Measurements from ENCODE around the gene ADCY3. TPM values are rescaled to one million over a fixed set of nuclear protein-coding genes. Genes with fewer than 3 reads are reported as not detected.

ADCY3 gene
- total and polyA plus RNA-seq, 5 donors from 2014 or later: 3.8 to 67.6 (median 11.2) TPM

DNA sequence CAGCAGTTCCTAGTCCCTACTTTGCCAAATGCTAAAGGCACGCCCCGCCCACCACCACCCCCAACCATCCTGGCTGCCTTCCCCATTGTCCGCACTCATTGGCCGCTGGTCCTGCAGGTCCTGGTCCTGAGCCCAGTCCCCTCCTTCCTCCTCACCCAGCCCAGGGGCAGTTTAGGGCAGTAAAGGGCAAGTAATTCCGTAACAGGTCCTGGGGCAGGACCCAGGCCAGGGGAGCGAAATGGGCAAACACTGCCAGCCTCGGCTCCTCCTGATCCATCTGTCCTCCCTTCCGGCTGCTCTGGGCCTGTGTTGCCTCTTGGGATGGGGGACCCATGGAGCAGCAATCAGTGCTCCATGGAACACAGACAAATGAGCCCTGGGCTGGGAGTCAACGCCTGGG, 6.1 kb downstream of the ADCY3 start:
- Mint-ChIP-seq H3K27me3 (no peaks in the 10 kb centered on the region), H3K4me1 (peaks cover 5 to 61% (median 28%) of the 10 kb centered on the region in 4 donors), H3K9me3 (peaks cover 0 to 2% (median 0%) of the 10 kb centered on the region in 7 donors), H3K27ac (peak overlapping the region in 1 of 3 donors; percentile 74), H3K36me3 (peaks cover 15% of the 10 kb centered on the region), H3K4me3 (no peak overlapping the region)
- H3K36me3 ChIP-seq (ENCODE audit: control insufficient read depth, insufficient read depth, low read length): no peaks in the 10 kb centered on the region
- no peaks in the 10 kb centered on the region for H3K9me3 ChIP-seq (ENCODE audit: control insufficient read depth in 2 of 2, low read length in 2 of 2)
- peaks cover 28% of the 10 kb centered on the region for H3K4me1 ChIP-seq (ENCODE audit: control insufficient read depth, insufficient read depth, low read length, poor library complexity, severe bottlenecking)
- no peak overlapping the region for H3K4me3 ChIP-seq (ENCODE audit: low read depth, low read length)
- no peak for ATAC-seq (ENCODE audit: low read depth in 2 of 2)
- H3K27me3 ChIP-seq (ENCODE audit: control insufficient read depth, insufficient read depth, low read length): no peaks in the 10 kb centered on the region
- DNase-seq: no peak
- H3K27ac ChIP-seq (ENCODE audit: insufficient read depth, low read length, poor library complexity, severe bottlenecking): no peak overlapping the region

DNA sequence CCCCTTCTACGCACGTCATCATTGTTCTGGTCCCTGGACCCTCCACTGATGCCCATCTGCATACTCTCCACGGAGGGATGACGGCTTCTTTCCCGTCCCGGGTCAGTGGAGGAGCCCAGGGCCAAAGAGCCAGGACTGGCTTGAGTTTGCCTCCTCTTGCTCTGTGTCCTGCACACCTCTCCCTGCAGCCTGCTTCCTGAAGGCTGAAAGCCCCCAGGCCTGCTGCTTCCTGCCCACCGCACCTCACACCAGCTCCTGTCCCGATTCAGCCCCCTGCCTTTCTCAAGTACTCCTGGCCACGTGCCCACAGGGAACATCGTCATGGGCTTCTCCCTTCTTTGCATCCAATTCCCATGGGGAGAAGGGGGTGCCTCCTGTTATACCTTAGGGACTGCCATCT, 7.1 kb downstream of the ADCY3 start:
- H3K36me3 ChIP-seq (ENCODE audit: control insufficient read depth, insufficient read depth, low read length): no peaks in the 10 kb centered on the region
- H3K9me3 ChIP-seq (ENCODE audit: control insufficient read depth in 2 of 2, low read length in 2 of 2): no peaks in the 10 kb centered on the region
- Mint-ChIP-seq H3K27ac (peak overlapping the region in 2 of 3 donors; percentile 43 to 86), H3K27me3 (no peaks in the 10 kb centered on the region), H3K4me1 (peaks cover 5 to 58% (median 25%) of the 10 kb centered on the region in 4 donors), H3K36me3 (peaks cover 19% of the 10 kb centered on the region), H3K9me3 (peaks cover 0 to 2% (median 0%) of the 10 kb centered on the region in 7 donors), H3K4me3 (peak overlapping the region in 2 of 4 donors; percentile 33 to 61)
- H3K4me3 ChIP-seq (ENCODE audit: low read depth, low read length): no peak overlapping the region
- ATAC-seq (ENCODE audit: low read depth in 2 of 2): no peak
- peaks cover 19% of the 10 kb centered on the region for H3K4me1 ChIP-seq (ENCODE audit: control insufficient read depth, insufficient read depth, low read length, poor library complexity, severe bottlenecking)
- H3K27me3 ChIP-seq (ENCODE audit: control insufficient read depth, insufficient read depth, low read length): no peaks in the 10 kb centered on the region
- no peak overlapping the region for H3K27ac ChIP-seq (ENCODE audit: insufficient read depth, low read length, poor library complexity, severe bottlenecking)
- DNase-seq: no peak

DNA sequence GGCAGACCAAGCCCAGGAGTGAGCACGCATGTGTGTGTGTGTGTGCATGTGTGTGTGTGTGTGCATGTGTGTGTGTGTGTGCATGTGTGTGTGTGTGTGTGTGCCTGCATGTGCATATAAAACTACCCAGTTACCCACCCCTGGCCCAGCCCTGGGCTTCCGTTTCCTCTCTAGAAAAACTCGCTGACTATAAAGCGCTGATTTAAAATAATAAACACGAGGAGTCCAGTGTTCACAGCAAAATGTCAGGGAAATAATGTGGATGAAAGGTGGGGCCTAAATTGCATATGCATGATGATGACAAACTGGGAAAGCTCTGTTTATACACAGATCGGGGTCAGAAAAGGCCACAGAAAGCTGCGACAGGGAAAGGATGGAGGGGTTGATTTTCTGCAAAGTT, 7.5 kb downstream of the ADCY3 start:
- H3K9me3 Mint-ChIP-seq: peaks cover 0 to 2% (median 0%) of the 10 kb centered on the region in 7 donors
- H3K27ac ChIP-seq (ENCODE audit: insufficient read depth, low read length, poor library complexity, severe bottlenecking): no peak overlapping the region
- H3K36me3 ChIP-seq (ENCODE audit: control insufficient read depth, insufficient read depth, low read length): no peaks in the 10 kb centered on the region
- peaks cover 2 to 53% (median 21%) of the 10 kb centered on the region in 4 donors for H3K4me1 Mint-ChIP-seq
- H3K4me3 ChIP-seq (ENCODE audit: low read depth, low read length): no peak overlapping the region
- H3K4me3 Mint-ChIP-seq: peak overlapping the region in 1 of 4 donors; percentile 33
- peaks cover 19% of the 10 kb centered on the region for H3K36me3 Mint-ChIP-seq
- peaks cover 14% of the 10 kb centered on the region for H3K4me1 ChIP-seq (ENCODE audit: control insufficient read depth, insufficient read depth, low read length, poor library complexity, severe bottlenecking)
- no peaks in the 10 kb centered on the region for H3K27me3 ChIP-seq (ENCODE audit: control insufficient read depth, insufficient read depth, low read length)
- H3K27ac Mint-ChIP-seq: peak overlapping the region in 1 of 3 donors; percentile 43
- no peak for DNase-seq
- no peak for ATAC-seq (ENCODE audit: low read depth in 2 of 2)
- H3K9me3 ChIP-seq (ENCODE audit: control insufficient read depth in 2 of 2, low read length in 2 of 2): no peaks in the 10 kb centered on the region
- H3K27me3 Mint-ChIP-seq: no peaks in the 10 kb centered on the region

DNA sequence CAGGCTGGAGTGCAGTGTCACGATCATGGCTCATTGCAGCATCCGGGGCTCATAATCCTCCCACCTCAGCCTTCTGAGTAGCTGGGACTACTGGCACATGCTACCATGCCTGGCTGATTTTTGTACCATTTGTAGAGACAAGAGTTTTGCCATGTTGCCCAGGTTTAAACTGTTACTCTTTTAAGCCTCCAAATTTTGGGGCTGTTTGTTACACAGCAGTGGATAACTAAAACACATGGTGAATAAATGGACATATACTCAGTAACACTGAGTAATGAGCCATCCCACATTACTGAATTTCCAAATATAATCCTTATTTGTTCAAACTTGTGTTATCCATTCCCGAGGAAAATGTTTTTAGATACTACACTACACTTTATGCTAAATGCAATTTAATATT, 9.8 kb downstream of the ADCY3 start:
- H3K4me1 ChIP-seq (ENCODE audit: control insufficient read depth, insufficient read depth, low read length, poor library complexity, severe bottlenecking): no peaks in the 10 kb centered on the region
- H3K27me3 Mint-ChIP-seq: no peaks in the 10 kb centered on the region
- no peak overlapping the region for H3K4me3 Mint-ChIP-seq
- no peak overlapping the region for H3K4me3 ChIP-seq (ENCODE audit: low read depth, low read length)
- H3K4me1 Mint-ChIP-seq: peaks cover 0 to 41% (median 12%) of the 10 kb centered on the region in 4 donors
- no peaks in the 10 kb centered on the region for H3K27me3 ChIP-seq (ENCODE audit: control insufficient read depth, insufficient read depth, low read length)
- no peak for DNase-seq
- H3K27ac Mint-ChIP-seq: peak overlapping the region in 1 of 3 donors; percentile 18
- no peak for ATAC-seq (ENCODE audit: low read depth in 2 of 2)
- H3K36me3 ChIP-seq (ENCODE audit: control insufficient read depth, insufficient read depth, low read length): peaks cover 2% of the 10 kb centered on the region
- H3K36me3 Mint-ChIP-seq: peaks cover 19% of the 10 kb centered on the region
- H3K9me3 ChIP-seq (ENCODE audit: control insufficient read depth in 2 of 2, low read length in 2 of 2): no peaks in the 10 kb centered on the region
- H3K27ac ChIP-seq (ENCODE audit: insufficient read depth, low read length, poor library complexity, severe bottlenecking): no peak overlapping the region
- H3K9me3 Mint-ChIP-seq: peaks cover 0 to 2% (median 0%) of the 10 kb centered on the region in 7 donors

DNA sequence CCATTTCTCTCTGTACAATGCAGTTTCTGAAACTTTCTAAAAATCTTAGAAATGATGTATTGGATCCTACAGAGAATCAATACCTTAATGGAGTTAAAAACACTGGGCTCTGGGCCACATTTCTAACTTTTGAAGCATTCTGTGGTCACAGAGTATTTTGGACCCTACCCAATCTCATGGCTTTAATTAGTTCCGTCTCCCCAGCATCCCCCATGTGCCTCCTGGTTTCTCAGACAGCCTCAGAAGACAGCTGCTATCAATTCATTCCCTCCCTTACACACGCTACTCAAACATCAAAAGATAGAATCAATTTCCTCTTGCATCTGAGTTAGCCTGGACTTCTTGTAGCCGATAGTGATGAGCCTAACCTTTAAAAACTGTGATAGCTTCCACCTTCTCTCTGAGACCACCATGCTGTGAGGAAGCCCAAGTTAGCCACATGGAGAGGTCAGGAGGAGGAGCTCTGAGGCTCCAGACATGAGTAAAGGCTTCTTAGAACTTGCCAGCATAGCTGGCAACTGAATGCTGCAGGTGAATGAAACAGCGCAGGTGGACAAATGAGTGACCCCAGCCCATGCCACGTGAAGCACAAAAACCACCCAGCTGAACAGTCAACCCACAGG, 10.4 kb downstream of the ADCY3 start:
- no peak overlapping the region for H3K4me3 ChIP-seq (ENCODE audit: low read depth, low read length)
- no peaks in the 10 kb centered on the region for H3K9me3 ChIP-seq (ENCODE audit: control insufficient read depth in 2 of 2, low read length in 2 of 2)
- Mint-ChIP-seq H3K36me3 (peaks cover 23% of the 10 kb centered on the region), H3K4me3 (peak overlapping the region in 1 of 4 donors; percentile 27), H3K9me3 (peaks cover 0 to 2% (median 0%) of the 10 kb centered on the region in 7 donors), H3K27ac (peak overlapping the region in 1 of 3 donors; percentile 4), H3K27me3 (no peaks in the 10 kb centered on the region), H3K4me1 (peaks cover 0 to 35% (median 12%) of the 10 kb centered on the region in 4 donors)
- DNase-seq (no peak), ATAC-seq (ENCODE audit: low read depth in 2 of 2) (no peak)
- no peak overlapping the region for H3K27ac ChIP-seq (ENCODE audit: insufficient read depth, low read length, poor library complexity, severe bottlenecking)
- H3K4me1 ChIP-seq (ENCODE audit: control insufficient read depth, insufficient read depth, low read length, poor library complexity, severe bottlenecking): no peaks in the 10 kb centered on the region
- H3K27me3 ChIP-seq (ENCODE audit: control insufficient read depth, insufficient read depth, low read length): no peaks in the 10 kb centered on the region
- peaks cover 2% of the 10 kb centered on the region for H3K36me3 ChIP-seq (ENCODE audit: control insufficient read depth, insufficient read depth, low read length)

DNA sequence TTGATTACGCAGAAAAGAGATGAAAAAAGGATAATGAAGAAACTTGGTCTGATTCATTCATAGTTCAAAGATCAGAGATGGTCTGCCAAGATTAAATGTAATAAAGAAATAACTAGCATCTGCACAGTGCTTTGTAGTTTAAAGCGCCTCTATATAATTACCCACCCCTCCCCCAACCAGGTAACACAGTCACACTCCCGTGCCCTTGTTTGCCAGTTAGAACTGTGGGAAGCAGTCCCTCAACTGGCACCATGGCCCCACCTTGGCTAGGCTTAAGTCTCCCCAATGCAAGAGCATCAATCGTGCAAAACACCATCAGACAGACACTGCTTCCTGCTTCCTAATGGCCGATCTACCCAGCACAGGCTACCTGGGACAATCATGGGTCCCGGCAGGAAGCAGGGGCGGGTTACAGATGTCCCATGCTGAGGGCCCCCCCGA, 11.6 kb downstream of the ADCY3 start:
- Mint-ChIP-seq H3K4me1 (peaks cover 0 to 34% (median 10%) of the 10 kb centered on the region in 4 donors), H3K4me3 (no peak overlapping the region), H3K36me3 (peaks cover 31% of the 10 kb centered on the region), H3K27me3 (no peaks in the 10 kb centered on the region), H3K27ac (peak overlapping the region; percentile 7 to 58 (median 7)), H3K9me3 (peaks cover 0 to 2% (median 0%) of the 10 kb centered on the region in 7 donors)
- H3K4me1 ChIP-seq (ENCODE audit: control insufficient read depth, insufficient read depth, low read length, poor library complexity, severe bottlenecking): no peaks in the 10 kb centered on the region
- H3K27me3 ChIP-seq (ENCODE audit: control insufficient read depth, insufficient read depth, low read length): no peaks in the 10 kb centered on the region
- DNase-seq (no peak), ATAC-seq (ENCODE audit: low read depth in 2 of 2) (no peak)
- no peak overlapping the region for H3K27ac ChIP-seq (ENCODE audit: insufficient read depth, low read length, poor library complexity, severe bottlenecking)
- H3K9me3 ChIP-seq (ENCODE audit: control insufficient read depth in 2 of 2, low read length in 2 of 2): no peaks in the 10 kb centered on the region
- H3K36me3 ChIP-seq (ENCODE audit: control insufficient read depth, insufficient read depth, low read length): peaks cover 2% of the 10 kb centered on the region
- H3K4me3 ChIP-seq (ENCODE audit: low read depth, low read length): no peak overlapping the region

DNA sequence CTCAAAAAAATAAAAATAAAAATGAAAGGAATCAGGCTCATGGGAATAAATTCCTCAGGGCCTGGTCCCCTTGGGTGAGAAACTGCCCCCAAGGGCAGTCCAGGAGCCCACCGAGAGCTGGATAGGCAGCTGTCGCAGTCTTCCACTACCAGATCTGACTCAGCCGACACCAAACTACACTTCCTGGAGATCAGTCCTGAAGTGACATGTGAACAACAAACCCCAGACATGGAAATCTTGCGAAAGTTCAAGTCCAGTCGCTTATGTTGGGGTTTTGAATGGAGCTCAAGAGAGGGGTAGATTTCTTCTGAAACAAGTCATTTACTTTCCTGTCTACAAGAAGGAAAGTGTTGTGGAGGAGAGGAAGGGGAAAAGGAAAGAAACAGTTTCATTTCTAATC, 12.9 kb downstream of the ADCY3 start:
- Mint-ChIP-seq H3K27me3 (no peaks in the 10 kb centered on the region), H3K4me1 (peaks cover 0 to 25% (median 9%) of the 10 kb centered on the region in 4 donors), H3K9me3 (peaks cover 0 to 2% (median 0%) of the 10 kb centered on the region in 7 donors), H3K36me3 (peaks cover 42% of the 10 kb centered on the region), H3K4me3 (no peak overlapping the region), H3K27ac (peak overlapping the region in 1 of 3 donors; percentile 65)
- Histone ChIP-seq H3K36me3 (ENCODE audit: control insufficient read depth, insufficient read depth, low read length) (peaks cover 2% of the 10 kb centered on the region), H3K9me3 (ENCODE audit: control insufficient read depth in 2 of 2, low read length in 2 of 2) (no peaks in the 10 kb centered on the region), H3K27ac (ENCODE audit: insufficient read depth, low read length, poor library complexity, severe bottlenecking) (no peak overlapping the region), H3K4me3 (ENCODE audit: low read depth, low read length) (no peak overlapping the region), H3K27me3 (ENCODE audit: control insufficient read depth, insufficient read depth, low read length) (no peaks in the 10 kb centered on the region), H3K4me1 (ENCODE audit: control insufficient read depth, insufficient read depth, low read length, poor library complexity, severe bottlenecking) (no peaks in the 10 kb centered on the region)
- ATAC-seq (ENCODE audit: low read depth in 2 of 2): no peak
- no peak for DNase-seq

DNA sequence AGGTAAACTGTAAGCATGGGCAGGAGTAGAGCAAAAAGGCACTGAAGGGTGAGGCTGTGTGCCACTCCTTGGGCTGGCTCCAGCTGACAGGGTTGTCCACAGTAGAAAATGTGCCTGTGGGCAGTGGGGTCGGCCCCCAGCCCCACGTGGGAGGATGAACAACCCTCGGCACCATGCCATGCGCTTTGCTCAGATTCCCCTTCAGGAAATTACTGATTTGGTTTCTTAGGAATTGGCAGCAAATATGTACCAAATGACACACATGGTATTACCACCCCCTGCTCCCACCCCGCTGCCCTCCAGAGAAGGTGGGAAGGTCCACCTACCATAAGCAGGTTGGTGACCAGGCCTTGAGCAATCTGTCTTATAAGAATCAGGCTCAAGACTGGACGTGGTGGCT, 13.6 kb downstream of the ADCY3 start:
- Histone ChIP-seq H3K27ac (ENCODE audit: insufficient read depth, low read length, poor library complexity, severe bottlenecking) (no peak overlapping the region), H3K4me1 (ENCODE audit: control insufficient read depth, insufficient read depth, low read length, poor library complexity, severe bottlenecking) (no peaks in the 10 kb centered on the region), H3K4me3 (ENCODE audit: low read depth, low read length) (no peak overlapping the region), H3K9me3 (ENCODE audit: control insufficient read depth in 2 of 2, low read length in 2 of 2) (no peaks in the 10 kb centered on the region), H3K27me3 (ENCODE audit: control insufficient read depth, insufficient read depth, low read length) (no peaks in the 10 kb centered on the region), H3K36me3 (ENCODE audit: control insufficient read depth, insufficient read depth, low read length) (peaks cover 2% of the 10 kb centered on the region)
- DNase-seq (no peak), ATAC-seq (ENCODE audit: low read depth in 2 of 2) (no peak)
- Mint-ChIP-seq H3K4me1 (peaks cover 0 to 20% (median 9%) of the 10 kb centered on the region in 4 donors), H3K9me3 (peaks cover 0 to 2% (median 0%) of the 10 kb centered on the region in 7 donors), H3K4me3 (no peak overlapping the region), H3K27me3 (no peaks in the 10 kb centered on the region), H3K27ac (peak overlapping the region in 1 of 3 donors; percentile 65), H3K36me3 (peaks cover 38% of the 10 kb centered on the region)

Measured in CD4-positive, CD25-positive, alpha-beta regulatory T cell (primary cell).